SK-N-MC (cell line): ENCODE measurements around the gene TBC1D19.

Experiments used
- EZH2 ChIP-seq: fragments of 200-600 bp; sonication (generic); IDR thresholded peaks from one replicate; pipeline ENCODE4 v1.6.1; 2017; ENCODE audit warnings: antibody characterized with exemption
- POLR2AphosphoS5 ChIP-seq: IDR thresholded peaks from 2 replicates; pipeline ENCODE4 v1.6.1; 2012; ENCODE audit warnings: mild to moderate bottlenecking, low read depth, low read length, borderline replicate concordance

DNA sequence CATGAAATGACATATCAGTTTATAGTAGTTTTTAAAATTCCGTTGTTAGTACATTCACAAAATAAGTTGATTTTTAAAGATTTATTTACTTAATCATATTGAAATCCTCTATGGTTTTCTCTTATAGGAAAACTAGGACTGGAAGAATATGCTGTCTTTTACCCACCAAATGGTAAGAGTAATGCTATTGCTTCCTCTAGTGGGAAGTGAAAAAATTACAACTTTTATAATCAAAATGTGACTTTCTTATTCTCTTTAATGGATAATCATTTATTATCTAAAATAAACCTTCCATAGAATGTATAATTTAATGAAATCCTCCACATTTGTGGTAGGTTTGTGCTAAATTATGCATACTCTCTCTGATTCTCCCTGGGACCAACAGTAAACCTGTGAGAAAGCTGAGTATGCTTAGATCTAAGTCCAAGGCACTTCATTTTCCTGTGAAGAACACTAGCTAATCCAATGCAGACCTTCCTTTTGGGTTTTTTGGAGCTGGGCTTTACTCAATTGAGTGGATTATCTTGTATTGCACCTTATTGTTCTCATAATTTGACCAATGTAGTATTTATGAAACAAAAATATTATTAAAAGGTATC lies 136.2 kb downstream of the TBC1D19 start:
- TF ChIP-seq EZH2 (no peak), POLR2AphosphoS5 (no peak)
